K562 (cell line): Measurements from ENCODE around the gene PDE6D. TPM values are rescaled to one million over a fixed set of nuclear protein-coding genes. Genes with fewer than 3 reads are reported as not detected.

Experiments
- ARID1B ChIP-seq: fragments of 450-650 bp; IDR thresholded peaks from 2 replicates; pipeline ENCODE4 v1.6.1; 2016; ENCODE audit warnings: antibody characterized with exemption, mild to moderate bottlenecking, inconsistent platforms
- EHMT2 ChIP-seq: fragments of 450-650 bp; IDR thresholded peaks from 2 replicates; pipeline ENCODE4 v1.6.1; 2018; ENCODE audit warnings: antibody characterized with exemption
- FOSL1 ChIP-seq: fragments of 200-800 bp; sonication (Bioruptor generic); conservative IDR thresholded peaks from 2 replicates; pipeline ENCODE4 v1.6.1; 2016; ENCODE audit warnings: missing genetic modification characterization, missing compliant biosample characterization
- HDGF ChIP-seq: fragments of 450-650 bp; IDR thresholded peaks from 2 replicates; pipeline ENCODE4 v1.6.1; 2016
- HNRNPL ChIP-seq: fragments of 200-400 bp; formaldehyde crosslinking; IDR thresholded peaks from 2 replicates; pipeline ENCODE4 v1.6.1; 2017; ENCODE audit warnings: low read depth, mild to moderate bottlenecking, low read length
- LEF1 ChIP-seq: fragments of 450-650 bp; IDR thresholded peaks from 2 replicates; pipeline ENCODE4 v1.6.1; 2016; ENCODE audit warnings: mild to moderate bottlenecking
- MBD2 ChIP-seq: sonication (generic); IDR thresholded peaks from 2 replicates; pipeline ENCODE4 v1.6.1; 2016; ENCODE audit warnings: low read depth, borderline replicate concordance
- MTA2 ChIP-seq: fragments of 450-650 bp; IDR thresholded peaks from 2 replicates; pipeline ENCODE4 v1.6.1; 2016; ENCODE audit warnings: low read depth
- NFYB ChIP-seq: IDR thresholded peaks from 2 replicates; pipeline ENCODE4 v1.6.1; 2011; ENCODE audit warnings: mild to moderate bottlenecking, moderate library complexity; ENCODE audit not compliant: insufficient read length; ENCODE audit errors: extremely low read depth
- SRF ChIP-seq, 2 experiments: fragments of 250-450, 450-650 bp in 1 of 2; sonication (Bioruptor Pico) in 1 of 2; sonication (generic) in 1 of 2; formaldehyde crosslinking; IDR thresholded peaks; 2 replicates each; pipeline versions ENCODE4 v1.5.0 to v1.5.1; 2020 to 2022; ENCODE audit warnings: mild to moderate bottlenecking in 1 of 2, missing genetic modification reagents in 1 of 2
- TARDBP ChIP-seq: fragments of 450-650 bp; IDR thresholded peaks from 2 replicates; pipeline ENCODE4 v1.6.1; 2016
- ZC3H11A ChIP-seq: IDR thresholded peaks from 2 replicates; pipeline ENCODE4 v1.6.1; 2012; ENCODE audit warnings: low read depth, low read length, improper control_type of control experiment
- ZNF165 ChIP-seq: fragments of 250-450 bp; sonication (Bioruptor Pico); IDR thresholded peaks from 2 replicates; pipeline ENCODE4 v1.4.0; 2020; ENCODE audit warnings: borderline replicate concordance
- ZNF324 ChIP-seq: fragments of 250-450 bp; sonication (Bioruptor Pico); IDR thresholded peaks from 2 replicates; pipeline ENCODE4 v1.4.0; 2020; ENCODE audit warnings: mild to moderate bottlenecking
- ZNF766 ChIP-seq: fragments of 200-800 bp; sonication (Bioruptor generic); conservative IDR thresholded peaks from 2 replicates; pipeline ENCODE4 v1.6.1; 2016; ENCODE audit warnings: missing genetic modification characterization, missing compliant biosample characterization
- ZNF778 ChIP-seq: fragments of 450-650 bp; formaldehyde crosslinking; IDR thresholded peaks from 2 replicates; pipeline ENCODE4 v1.4.0; 2020; ENCODE audit warnings: mild to moderate bottlenecking, moderate library complexity
- polyA plus RNA-seq, 8 experiments: library from polyadenylated mRNA; depleted of rRNA in 4 of 8; stranded (reverse) in 5 of 8; unstranded in 3 of 8; fragments of >200 nt; fragmentation: Nextera tagmentation in 2 of 8; fragmentation: Illumina TruSeq in 1 of 8; extraction: Ambion mirVana in 2 of 8; extraction: Trizol in 1 of 8; gene quantifications; 2 replicates each; pipeline versions ENCODE4 v1.2.1 to v1.2.3, GENCODE V29; 2011 to 2014; ENCODE audit warnings: inconsistent platforms in 1 of 8, missing spikeins in 1 of 8
- total RNA-seq, 7 experiments: library from RNA; depleted of rRNA in 6 of 7; stranded (reverse); fragments of >200 nt in 6 of 7; fragmentation: Illumina TruSeq in 2 of 7; extraction: Trizol in 2 of 7; gene quantifications; 2 replicates each; pipeline versions ENCODE4 v1.2.1 to v1.2.3, GENCODE V29; 2011 to 2021; ENCODE audit warnings: low replicate concordance in 1 of 7
- TF ChIP-seq, protein P1 (sequence below): fragments of 450-650 bp; conservative IDR thresholded peaks from 2 replicates; pipeline ENCODE4 v1.6.1; 2016; ENCODE audit warnings: missing genetic modification characterization, low read depth, mild to moderate bottlenecking, control low read depth, missing compliant biosample characterization
- TF ChIP-seq, protein P2 (sequence below): fragments of 250-450 bp; sonication (Bioruptor Pico); IDR thresholded peaks from 2 replicates; pipeline ENCODE4 v1.4.0; 2020; ENCODE audit warnings: mild to moderate bottlenecking
- TF ChIP-seq, protein P3 (sequence below): fragments of 450-650 bp; IDR thresholded peaks from 2 replicates; pipeline ENCODE4 v1.6.1; 2016; ENCODE audit warnings: mild to moderate bottlenecking
- TF ChIP-seq, protein P4 (sequence below): fragments of 450-650 bp; formaldehyde crosslinking; IDR thresholded peaks from 2 replicates; pipeline ENCODE4 v1.4.0; 2020; ENCODE audit warnings: mild to moderate bottlenecking, moderate library complexity
- TF ChIP-seq, protein P5 (sequence below): fragments of 250-450 bp; sonication (Bioruptor Pico); IDR thresholded peaks from 2 replicates; pipeline ENCODE4 v1.8.0; 2021; ENCODE audit warnings: moderate library complexity, mild to moderate bottlenecking, inconsistent platforms

The PDE6D gene
- total and polyA plus RNA-seq, 9 of the 15 experiments (the other 6 are each of a cell fraction or from before 2014, with no cell fraction given), result 0.65 to 11.6 (median 7.0) TPM

DNA sequence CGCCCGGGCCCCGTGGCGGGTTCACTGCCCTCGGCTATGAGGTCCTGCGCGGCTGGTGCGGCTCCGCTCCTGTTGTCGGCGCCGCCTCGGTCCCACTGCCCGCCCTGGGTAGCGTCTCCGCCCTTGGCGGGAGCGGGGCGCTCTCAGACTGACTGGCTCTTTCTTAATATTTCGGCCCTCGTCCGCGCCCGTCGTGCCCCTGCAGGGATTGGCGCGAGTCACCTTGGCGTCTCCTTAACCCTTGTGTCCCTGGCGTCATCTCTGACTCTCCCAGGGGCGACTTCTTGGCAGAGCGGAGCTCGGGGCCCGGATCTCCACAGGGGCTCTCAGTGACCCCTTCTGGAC lies 71.5 kb downstream of the PDE6D start (continued):
- TF ChIP-seq, protein P1, sequence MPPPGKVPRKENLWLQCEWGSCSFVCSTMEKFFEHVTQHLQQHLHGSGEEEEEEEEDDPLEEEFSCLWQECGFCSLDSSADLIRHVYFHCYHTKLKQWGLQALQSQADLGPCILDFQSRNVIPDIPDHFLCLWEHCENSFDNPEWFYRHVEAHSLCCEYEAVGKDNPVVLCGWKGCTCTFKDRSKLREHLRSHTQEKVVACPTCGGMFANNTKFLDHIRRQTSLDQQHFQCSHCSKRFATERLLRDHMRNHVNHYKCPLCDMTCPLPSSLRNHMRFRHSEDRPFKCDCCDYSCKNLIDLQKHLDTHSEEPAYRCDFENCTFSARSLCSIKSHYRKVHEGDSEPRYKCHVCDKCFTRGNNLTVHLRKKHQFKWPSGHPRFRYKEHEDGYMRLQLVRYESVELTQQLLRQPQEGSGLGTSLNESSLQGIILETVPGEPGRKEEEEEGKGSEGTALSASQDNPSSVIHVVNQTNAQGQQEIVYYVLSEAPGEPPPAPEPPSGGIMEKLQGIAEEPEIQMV, result no peak
- no peak for TF ChIP-seq FOSL1
- TF ChIP-seq, protein P2, sequence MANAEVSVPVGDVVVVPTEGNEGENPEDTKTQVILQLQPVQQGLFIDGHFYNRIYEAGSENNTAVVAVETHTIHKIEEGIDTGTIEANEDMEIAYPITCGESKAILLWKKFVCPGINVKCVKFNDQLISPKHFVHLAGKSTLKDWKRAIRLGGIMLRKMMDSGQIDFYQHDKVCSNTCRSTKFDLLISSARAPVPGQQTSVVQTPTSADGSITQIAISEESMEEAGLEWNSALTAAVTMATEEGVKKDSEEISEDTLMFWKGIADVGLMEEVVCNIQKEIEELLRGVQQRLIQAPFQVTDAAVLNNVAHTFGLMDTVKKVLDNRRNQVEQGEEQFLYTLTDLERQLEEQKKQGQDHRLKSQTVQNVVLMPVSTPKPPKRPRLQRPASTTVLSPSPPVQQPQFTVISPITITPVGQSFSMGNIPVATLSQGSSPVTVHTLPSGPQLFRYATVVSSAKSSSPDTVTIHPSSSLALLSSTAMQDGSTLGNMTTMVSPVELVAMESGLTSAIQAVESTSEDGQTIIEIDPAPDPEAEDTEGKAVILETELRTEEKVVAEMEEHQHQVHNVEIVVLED (CRISPR knock-in tag), result no peak
- TF ChIP-seq, protein P3, sequence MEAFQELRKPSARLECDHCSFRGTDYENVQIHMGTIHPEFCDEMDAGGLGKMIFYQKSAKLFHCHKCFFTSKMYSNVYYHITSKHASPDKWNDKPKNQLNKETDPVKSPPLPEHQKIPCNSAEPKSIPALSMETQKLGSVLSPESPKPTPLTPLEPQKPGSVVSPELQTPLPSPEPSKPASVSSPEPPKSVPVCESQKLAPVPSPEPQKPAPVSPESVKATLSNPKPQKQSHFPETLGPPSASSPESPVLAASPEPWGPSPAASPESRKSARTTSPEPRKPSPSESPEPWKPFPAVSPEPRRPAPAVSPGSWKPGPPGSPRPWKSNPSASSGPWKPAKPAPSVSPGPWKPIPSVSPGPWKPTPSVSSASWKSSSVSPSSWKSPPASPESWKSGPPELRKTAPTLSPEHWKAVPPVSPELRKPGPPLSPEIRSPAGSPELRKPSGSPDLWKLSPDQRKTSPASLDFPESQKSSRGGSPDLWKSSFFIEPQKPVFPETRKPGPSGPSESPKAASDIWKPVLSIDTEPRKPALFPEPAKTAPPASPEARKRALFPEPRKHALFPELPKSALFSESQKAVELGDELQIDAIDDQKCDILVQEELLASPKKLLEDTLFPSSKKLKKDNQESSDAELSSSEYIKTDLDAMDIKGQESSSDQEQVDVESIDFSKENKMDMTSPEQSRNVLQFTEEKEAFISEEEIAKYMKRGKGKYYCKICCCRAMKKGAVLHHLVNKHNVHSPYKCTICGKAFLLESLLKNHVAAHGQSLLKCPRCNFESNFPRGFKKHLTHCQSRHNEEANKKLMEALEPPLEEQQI, result no peak
- TF ChIP-seq ZNF778 (CRISPR knock-in tag), result no peak
- TF ChIP-seq ZNF766, result no peak
- no peak for TF ChIP-seq MTA2
- no peak for TF ChIP-seq ARID1B
- TF ChIP-seq HDGF, result no peak
- no peak for TF ChIP-seq ZC3H11A
- TF ChIP-seq ZNF165 (CRISPR knock-in tag), result no peak
- TF ChIP-seq TARDBP, result no peak
- no peak for TF ChIP-seq ZNF324
- TF ChIP-seq EHMT2, result no peak
- TF ChIP-seq, protein P4, sequence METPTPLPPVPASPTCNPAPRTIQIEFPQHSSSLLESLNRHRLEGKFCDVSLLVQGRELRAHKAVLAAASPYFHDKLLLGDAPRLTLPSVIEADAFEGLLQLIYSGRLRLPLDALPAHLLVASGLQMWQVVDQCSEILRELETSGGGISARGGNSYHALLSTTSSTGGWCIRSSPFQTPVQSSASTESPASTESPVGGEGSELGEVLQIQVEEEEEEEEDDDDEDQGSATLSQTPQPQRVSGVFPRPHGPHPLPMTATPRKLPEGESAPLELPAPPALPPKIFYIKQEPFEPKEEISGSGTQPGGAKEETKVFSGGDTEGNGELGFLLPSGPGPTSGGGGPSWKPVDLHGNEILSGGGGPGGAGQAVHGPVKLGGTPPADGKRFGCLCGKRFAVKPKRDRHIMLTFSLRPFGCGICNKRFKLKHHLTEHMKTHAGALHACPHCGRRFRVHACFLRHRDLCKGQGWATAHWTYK (CRISPR knock-in tag), result no peak
- no peak for TF ChIP-seq SRF (CRISPR knock-in tag; IDR thresholded peaks at IDR 0.05)
- TF ChIP-seq MBD2, result no peak
- TF ChIP-seq LEF1, result no peak
- TF ChIP-seq, protein P5, sequence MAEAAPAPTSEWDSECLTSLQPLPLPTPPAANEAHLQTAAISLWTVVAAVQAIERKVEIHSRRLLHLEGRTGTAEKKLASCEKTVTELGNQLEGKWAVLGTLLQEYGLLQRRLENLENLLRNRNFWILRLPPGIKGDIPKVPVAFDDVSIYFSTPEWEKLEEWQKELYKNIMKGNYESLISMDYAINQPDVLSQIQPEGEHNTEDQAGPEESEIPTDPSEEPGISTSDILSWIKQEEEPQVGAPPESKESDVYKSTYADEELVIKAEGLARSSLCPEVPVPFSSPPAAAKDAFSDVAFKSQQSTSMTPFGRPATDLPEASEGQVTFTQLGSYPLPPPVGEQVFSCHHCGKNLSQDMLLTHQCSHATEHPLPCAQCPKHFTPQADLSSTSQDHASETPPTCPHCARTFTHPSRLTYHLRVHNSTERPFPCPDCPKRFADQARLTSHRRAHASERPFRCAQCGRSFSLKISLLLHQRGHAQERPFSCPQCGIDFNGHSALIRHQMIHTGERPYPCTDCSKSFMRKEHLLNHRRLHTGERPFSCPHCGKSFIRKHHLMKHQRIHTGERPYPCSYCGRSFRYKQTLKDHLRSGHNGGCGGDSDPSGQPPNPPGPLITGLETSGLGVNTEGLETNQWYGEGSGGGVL, result no peak
- no peak for TF ChIP-seq HNRNPL
- no peak for TF ChIP-seq NFYB
